K562 (cell line): ENCODE data around the gene SLC25A33. TPM values are rescaled to one million over a fixed set of nuclear protein-coding genes. Genes with fewer than 3 reads are reported as not detected.
"Not testable (repeated sequence)": the region's sequence is repeated elsewhere in the genome, so short reads cannot be mapped to it uniquely, and the experiment has no call there.

Source experiments
- ATAC-seq: fragments of 200-7000 bp; cut with Tn5 transposase; 3 replicates; pipeline ENCODE4 v1.9.1; 2020; ENCODE audit warnings: moderate library complexity
- BruUV-seq: library from RNA; stranded (reverse); fragments of 400-500 nt; replicated peaks from 2 replicates; lab custom pipeline; 2021; lab: Mats Ljungman, UMichigan
- CTCF ChIA-PET: fragments of 300-600 bp; formaldehyde crosslinking; extraction: SDS; loops from one replicate; lab custom pipeline; 2021; ENCODE audit warnings: low intra/inter-chr PET ratio; lab: Yijun Ruan, JAX
- POLR2A ChIA-PET: fragments of 300-600, 350-650 bp; sonication (Branson Sonifier 250); formaldehyde crosslinking; extraction: SDS; loops from one replicate; lab custom pipeline; 2021; ENCODE audit warnings: antibody characterized with exemption, inconsistent platforms; lab: Yijun Ruan, JAX
- DNase-seq, 4 experiments: peaks; one replicate each; pipeline versions ENCODE4 v3.0.0 to v3.0.0-alpha.2; 2011 to 2018; ENCODE audit warnings: low spot score in 3 of 4, mixed read lengths in 3 of 4; ENCODE audit errors: extremely low read depth in 1 of 4
- FAIRE-seq: peaks from 2 replicates; lab custom pipeline; 2011; peaks lifted over from hg19 to GRCh38; lab: Jason Lieb, UNC
- H2AFZ ChIP-seq: 2 replicates; pipeline ENCODE4 v1.6.0; 2011; ENCODE audit warnings: low read depth, low read length, control low read depth, inconsistent platforms
- H3K27ac ChIP-seq: fragments of 200-600 bp; 3 replicates; pipeline ENCODE4 v1.8.0; 2011; ENCODE audit warnings: low read depth, mild to moderate bottlenecking, control low read depth, inconsistent platforms, low read length, moderate library complexity, mixed read lengths; ENCODE audit errors: extremely low read depth
- H3K27me3 ChIP-seq, 2 experiments: fragments of 300-600 bp in 1 of 2; 2 replicates in 1 of 2; 3 replicates in 1 of 2; pipeline versions ENCODE4 v1.6.0 to v1.8.0; 2011; ENCODE audit warnings: inconsistent platforms in 2 of 2, low read length in 2 of 2, mild to moderate bottlenecking in 1 of 2, mixed read lengths in 1 of 2, moderate library complexity in 1 of 2; ENCODE audit not compliant: control insufficient read depth in 2 of 2, insufficient read depth in 2 of 2
- H3K36me3 ChIP-seq: fragments of 300-600 bp; 3 replicates; pipeline ENCODE4 v1.8.0; 2011; ENCODE audit warnings: mild to moderate bottlenecking, low read length, inconsistent platforms; ENCODE audit not compliant: control insufficient read depth, insufficient read depth
- H3K4me1 ChIP-seq, 2 experiments: fragments of 200-600 bp in 1 of 2; replicated peaks in 1 of 2; 2 replicates in 1 of 2; 3 replicates in 1 of 2; pipeline versions ENCODE4 v1.5.1 to v1.8.0; 2011; ENCODE audit warnings: inconsistent platforms in 2 of 2, low read length in 2 of 2, mild to moderate bottlenecking in 1 of 2, mixed read lengths in 1 of 2, moderate library complexity in 1 of 2; ENCODE audit not compliant: control insufficient read depth in 2 of 2, insufficient read depth in 2 of 2
- H3K4me2 ChIP-seq: 2 replicates; pipeline ENCODE4 v1.6.1; 2011; ENCODE audit warnings: low read length, control low read depth, inconsistent platforms, mixed read lengths; ENCODE audit not compliant: insufficient read depth
- H3K4me3 ChIP-seq: fragments of 200-600 bp; sonication (generic), shearing (Covaris generic); 2 replicates; pipeline ENCODE4 v1.5.1; 2016; ENCODE audit warnings: control low read depth, inconsistent platforms
- H3K79me2 ChIP-seq: fragments of 200-600 bp; 3 replicates; pipeline ENCODE4 v1.8.0; 2011; ENCODE audit warnings: low read length, inconsistent platforms; ENCODE audit not compliant: control insufficient read depth, insufficient read depth
- H3K9ac ChIP-seq, 2 experiments: 2 replicates each; pipeline versions ENCODE4 v1.6.0 to v1.6.1; 2011; ENCODE audit warnings: low read depth in 2 of 2, low read length in 2 of 2, control low read depth in 1 of 2, inconsistent platforms in 1 of 2, mild to moderate bottlenecking in 1 of 2, mixed read lengths in 1 of 2; ENCODE audit not compliant: insufficient read depth in 1 of 2
- H3K9me1 ChIP-seq: one replicate; pipeline ENCODE4 v1.6.0; 2011; ENCODE audit warnings: inconsistent platforms, mild to moderate bottlenecking, low read length, moderate library complexity; ENCODE audit not compliant: control insufficient read depth, insufficient read depth
- H3K9me3 ChIP-seq: replicated peaks from 2 replicates; pipeline ENCODE4 v1.5.1; 2011; ENCODE audit warnings: low read depth, low read length, inconsistent platforms; ENCODE audit not compliant: control insufficient read depth, insufficient read depth
- H4K20me1 ChIP-seq: replicated peaks from 2 replicates; pipeline ENCODE4 v1.6.1; 2011; ENCODE audit warnings: low read length, inconsistent platforms, mixed read lengths; ENCODE audit not compliant: control insufficient read depth, insufficient read depth
- BCOR ChIP-seq: fragments of 450-650 bp; IDR thresholded peaks from 2 replicates; pipeline ENCODE4 v1.6.1; 2016
- CBFB ChIP-seq: sonication (generic); formaldehyde crosslinking; IDR thresholded peaks from 2 replicates; pipeline ENCODE4 v1.4.0; 2020; ENCODE audit warnings: mild to moderate bottlenecking, missing genetic modification reagents
- CEBPG ChIP-seq, 3 experiments: fragments of 200-800 bp in 1 of 3; sonication (Bioruptor generic) in 1 of 3; sonication (generic) in 1 of 3; formaldehyde crosslinking in 1 of 3; IDR thresholded peaks in 2 of 3; conservative IDR thresholded peaks in 1 of 3; 2 replicates each; pipeline versions ENCODE4 v1.6.1 to v1.8.0; 2016 to 2022; ENCODE audit warnings: missing compliant biosample characterization in 2 of 3, missing genetic modification characterization in 2 of 3, mild to moderate bottlenecking in 1 of 3, missing genetic modification reagents in 1 of 3
- CSDE1 ChIP-seq, 2 experiments: fragments of 450-650 bp; IDR thresholded peaks; 2 replicates each; pipeline ENCODE4 v1.6.1; 2016; ENCODE audit warnings: mild to moderate bottlenecking in 1 of 2
- TEAD4 ChIP-seq, 2 experiments: sonication (generic) in 1 of 2; formaldehyde crosslinking in 1 of 2; IDR thresholded peaks; 2 replicates each; pipeline versions ENCODE4 v1.6.1 to v1.8.0; 2012 to 2022; ENCODE audit warnings: borderline replicate concordance in 1 of 2, inconsistent platforms in 1 of 2, low read length in 1 of 2, mild to moderate bottlenecking in 1 of 2, missing genetic modification reagents in 1 of 2
- ZNF121 ChIP-seq: sonication (generic); formaldehyde crosslinking; conservative IDR thresholded peaks from 2 replicates; pipeline ENCODE4 v1.8.0; 2022; ENCODE audit warnings: missing genetic modification reagents
- WGBS: fragments of 100-300 bp; shearing (Covaris generic); methylation state at CpG from one replicate; pipeline ENCODE4 v1.1.6; 2016; ENCODE audit warnings: low coverage, mixed read lengths; ENCODE audit not compliant: insufficient coverage; ENCODE audit errors: missing lambda C conversion rate; 5-methylcytosine and 5-hydroxymethylcytosine counted together
- in situ Hi-C: fragments of 300-500 bp; cut with MboI; formaldehyde crosslinking; loops from 4 replicates; pipeline ENCODE4 v1.15.0; 2018; ENCODE audit warnings: inconsistent platforms, mixed read lengths
- intact Hi-C: fragments of 100-400 bp; cut with micrococcal nuclease; formaldehyde crosslinking; loops from 2 replicates; pipeline ENCODE4 v1.14.2; 2022
- polyA plus RNA-seq, 8 experiments: library from polyadenylated mRNA; depleted of rRNA in 4 of 8; stranded (reverse) in 5 of 8; unstranded in 3 of 8; fragments of >200 nt; fragmentation: Nextera tagmentation in 2 of 8; fragmentation: Illumina TruSeq in 1 of 8; extraction: Ambion mirVana in 2 of 8; extraction: Trizol in 1 of 8; gene quantifications; 2 replicates each; pipeline versions ENCODE4 v1.2.1 to v1.2.3, GENCODE V29; 2011 to 2014; ENCODE audit warnings: inconsistent platforms in 1 of 8, missing spikeins in 1 of 8
- total RNA-seq, 7 experiments: library from RNA; depleted of rRNA in 6 of 7; stranded (reverse); fragments of >200 nt in 6 of 7; fragmentation: Illumina TruSeq in 2 of 7; extraction: Trizol in 2 of 7; gene quantifications; 2 replicates each; pipeline versions ENCODE4 v1.2.1 to v1.2.3, GENCODE V29; 2011 to 2021; ENCODE audit warnings: low replicate concordance in 1 of 7

SLC25A33 gene
- total and polyA plus RNA-seq, 9 of the 15 experiments (the other 6 are each of a cell fraction or from before 2014, with no cell fraction given): 3.2 to 23.5 (median 17.5) TPM

DNA sequence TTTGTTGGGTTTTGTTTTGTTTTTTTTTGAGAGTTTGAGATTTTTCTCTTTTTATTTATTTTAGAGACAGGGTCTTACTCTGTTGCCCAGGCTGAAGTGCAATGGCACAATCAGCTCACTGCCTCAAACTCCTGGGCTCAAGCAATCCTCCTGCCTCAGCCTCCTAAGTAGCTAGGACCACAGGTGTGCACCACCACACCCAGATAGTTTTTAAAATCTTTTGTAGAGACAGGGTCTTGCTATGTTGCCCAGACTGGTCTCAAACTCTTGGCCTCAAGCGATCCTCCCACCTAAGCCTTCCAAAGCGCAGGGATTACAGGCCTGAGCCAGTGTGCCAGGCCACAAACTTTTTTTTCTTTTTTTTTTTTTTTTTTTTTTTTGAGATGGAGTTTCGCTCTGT lies 85.8 kb downstream of the SLC25A33 start:
- in situ Hi-C loops: loop anchor here (5.0 kb wide), 1 partner anchor 242 kb away; no protein-coding TSS in a partner anchor
- 50% methylated on average over 2 of the region's 3 CpGs for WGBS
- CTCF ChIA-PET: not testable (repeated sequence)

DNA sequence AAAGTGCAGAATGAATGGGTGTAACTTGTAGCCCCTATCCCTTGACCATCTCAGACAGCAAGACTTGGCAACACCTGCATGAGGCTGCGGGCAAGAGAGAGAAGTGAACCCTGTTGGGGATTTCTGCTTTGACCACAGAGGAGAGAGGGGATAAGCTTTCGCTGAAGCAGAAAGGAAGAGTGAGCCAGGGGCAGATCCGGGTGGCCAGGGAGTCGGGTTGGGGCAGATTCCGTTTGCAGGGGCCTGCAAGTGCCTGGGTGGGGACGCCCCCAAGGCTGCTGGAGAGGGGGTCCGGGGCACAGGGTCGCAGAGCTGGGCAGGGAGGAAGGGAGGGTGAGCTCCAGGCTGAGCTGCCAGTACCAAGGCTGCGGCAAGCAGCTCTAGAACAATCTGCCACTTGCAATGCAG lies 86.9 kb downstream of the SLC25A33 start:
- BruUV-seq: no TSS peak
- no peak for ATAC-seq
- POLR2A ChIA-PET: no interaction called here
- CTCF ChIA-PET: interaction anchor here (0.6 to 3.6 kb wide), 12 partner anchors 15 to 801 kb away, joined by 3 to 66 read pairs (median 5); no protein-coding TSS in a partner anchor
- no peaks in the 10 kb centered on the region for H3K79me2 ChIP-seq
- intact Hi-C loops: loop anchor here (5.0 kb wide), 1 partner anchor 61 kb away; no protein-coding TSS in a partner anchor
- no peaks in the 10 kb centered on the region for H3K36me3 ChIP-seq
- TF ChIP-seq CEBPG (CRISPR knock-in tag; IDR thresholded peaks at IDR 0.05) (0 out of 2 replicates have a peak, but pooled peaks have one; percentile 10), CEBPG (tag; conservative IDR thresholded peaks at IDR 0.05 in 1 of 2, IDR thresholded peaks at IDR 0.05 in 1 of 2) (no peak), CBFB (0 out of 2 replicates have a peak, but pooled peaks have one; percentile 56), CSDE1 (IDR thresholded peaks at IDR 0.05) (no peak), TEAD4 (IDR thresholded peaks at IDR 0.05; ENCODE audit: low read length) (no peak), TEAD4 (CRISPR knock-in tag; IDR thresholded peaks at IDR 0.05; ENCODE audit: borderline replicate concordance) (0 out of 2 replicates have a peak, but pooled peaks have one; percentile 48)
- TF ChIP-seq, all 486 proteins: peak for 3
- Histone ChIP-seq H4K20me1 (no peaks in the 10 kb centered on the region), H3K4me3 (peak overlapping the region; percentile 33; the same call in 1 of the 2 replicates), H3K9ac (peak overlapping the region in 1 of 2 experiments; percentile 88; a peak in 2 of 4 replicates), H3K4me2 (peak overlapping the region; percentile 78; the same call in 1 of the 2 replicates), H2AFZ (peak overlapping the region; percentile 88), H3K27me3 (peaks cover 0 to 9% of the 10 kb centered on the region in 2 experiments; a peak in 3 of 5 replicates), H3K27ac (no peak overlapping the region), H3K9me3 (no peaks in the 10 kb centered on the region), H3K4me1 (peaks cover 17 to 38% of the 10 kb centered on the region in 2 experiments; a peak in 4 of 5 replicates), H3K9me1 (no peaks in the 10 kb centered on the region)
- no peak for FAIRE-seq
- in situ Hi-C loops: loop anchor here (5.0 kb wide), 1 partner anchor 241 kb away; no protein-coding TSS in a partner anchor
- no peak for DNase-seq
- 7% methylated on average over 9 of the region's 9 CpGs for WGBS

More for the DNA sequence above, 85.8 kb downstream of the SLC25A33 start:
- H3K36me3 ChIP-seq, H4K20me1 ChIP-seq, H3K9me3 ChIP-seq, H3K4me2 ChIP-seq, ATAC-seq, H3K9ac ChIP-seq, DNase-seq, BruUV-seq, FAIRE-seq, H2AFZ ChIP-seq, H3K27ac ChIP-seq, H3K9me1 ChIP-seq, H3K79me2 ChIP-seq, H3K4me3 ChIP-seq: not testable (repeated sequence)
- intact Hi-C loops: loop anchor here (5.0 kb wide), 1 partner anchor 62 kb away; no protein-coding TSS in a partner anchor
- POLR2A ChIA-PET: interaction anchor here (1.1 kb wide), 1 partner anchor 20 kb away, joined by 3 read pairs; no protein-coding TSS in a partner anchor
- peaks cover 16 to 36% of the 10 kb centered on the region in 2 experiments; a peak in 4 of 5 replicates for H3K4me1 ChIP-seq
- peaks cover under 1 to 15% of the 10 kb centered on the region in 2 experiments; a peak in 4 of 5 replicates for H3K27me3 ChIP-seq
- TF ChIP-seq ZNF121 (CRISPR knock-in tag) (peak; percentile 88), BCOR (peak; percentile 28; the same call in 1 of the 2 replicates)
